Occipital lobe (tissue), 2 donors: Measurements from ENCODE around the gene DVL3. TPM values are rescaled to one million over a fixed set of nuclear protein-coding genes. Genes with fewer than 3 reads are reported as not detected.
"Not testable (repeated sequence)": the region's sequence is repeated elsewhere in the genome, so short reads cannot be mapped to it uniquely, and the experiment has no call there.

ENCODE experiments used
- DNase-seq: peaks from one replicate; lab custom pipeline; 2025; lab: John Stamatoyannopoulos, UW
- total RNA-seq: library from RNA; depleted of rRNA; stranded (reverse); fragments of >200 nt; gene quantifications from one replicate; pipeline ENCODE4 v1.2.3, GENCODE V29; 2014

Gene DVL3
- total RNA-seq, result 30.9 TPM

- DNase-seq, result peak; percentile 59
These were observed at the start of gene DVL3 for GRCh38 chr3:184154885-184155643. Gene DVL3, plus strand, starts transcription at chr3:184155377. Its CDS starts 259 bp downstream, at chr3:184155636.

GRCh38 chr3:184110316-184110725 is 44.9 kb upstream of the DVL3 start:
- DNase-seq, result no peak

- DNase-seq, result no peak
These were observed 39.2 kb upstream of the DVL3 start for GRCh38 chr3:184116017-184116416.

- no peak for DNase-seq
These were observed 37.5 kb upstream of the DVL3 start for GRCh38 chr3:184117636-184118035.

GRCh38 chr3:184121031-184121430 is 34.1 kb upstream of the DVL3 start:
- not testable (repeated sequence) for DNase-seq

- DNase-seq, result no peak
These were observed 29.2 kb upstream of the DVL3 start for GRCh38 chr3:184126006-184126405.

- DNase-seq, result no peak
These were observed 26.2 kb upstream of the DVL3 start for GRCh38 chr3:184129012-184129411.

- no peak for DNase-seq
These were observed 22.2 kb upstream of the DVL3 start for GRCh38 chr3:184132945-184133344.

- DNase-seq, result peak; percentile 73
These were observed 21.1 kb upstream of the DVL3 start for GRCh38 chr3:184133840-184134745.

- no peak for DNase-seq
These were observed 20.4 kb upstream of the DVL3 start for GRCh38 chr3:184134746-184135148.

GRCh38 chr3:184135149-184135910 is 19.8 kb upstream of the DVL3 start, which contains the start of gene EIF2B5:
Gene EIF2B5, plus strand, starts transcription at chr3:184135358. Its CDS starts 28 bp downstream, at chr3:184135386.
- peak; percentile 88 for DNase-seq

- DNase-seq, result no peak
These were observed 19.3 kb upstream of the DVL3 start for GRCh38 chr3:184135911-184136260.

GRCh38 chr3:184140436-184140835 is 14.7 kb upstream of the DVL3 start:
- DNase-seq, result no peak

GRCh38 chr3:184142199-184142598 is 13.0 kb upstream of the DVL3 start:
- DNase-seq, result no peak

- no peak for DNase-seq
These were observed 11.8 kb upstream of the DVL3 start for GRCh38 chr3:184143327-184143726.

GRCh38 chr3:184144505-184144904 is 10.7 kb upstream of the DVL3 start:
- DNase-seq, result no peak

- DNase-seq, result no peak
These were observed 10.1 kb upstream of the DVL3 start for GRCh38 chr3:184145111-184145524.

- DNase-seq, result no peak
These were observed 9.4 kb upstream of the DVL3 start for GRCh38 chr3:184145751-184146270.

GRCh38 chr3:184148076-184148475 is 7.1 kb upstream of the DVL3 start:
- DNase-seq, result no peak

GRCh38 chr3:184149123-184149522 is 6.1 kb upstream of the DVL3 start:
- no peak for DNase-seq

- not testable (repeated sequence) for DNase-seq
These were observed 5.4 kb upstream of the DVL3 start for GRCh38 chr3:184149770-184150169.
